Tibial artery (tissue), 4 donors: Measurements from ENCODE around the gene LTBP4.

Experiments
- DNase-seq, 2 donors: peaks; one replicate each; pipeline ENCODE4 v3.0.0-alpha.2; 2019
- H3K27ac ChIP-seq, 2 donors: fragments of 200-600 bp; sonication (generic) in 1 of 2; 1 replicate in 1 of 2; 2 replicates in 1 of 2; pipeline ENCODE4 v1.5.1; 2018 to 2019; ENCODE audit warnings: mild to moderate bottlenecking in 1 of 2
- H3K27me3 ChIP-seq, 2 donors: fragments of 200-600 bp; sonication (generic) in 1 of 2; one replicate each; pipeline versions ENCODE4 v1.5.1 to v1.6.0; 2016 to 2019
- H3K36me3 ChIP-seq, 3 donors: fragments of 200-600 bp; sonication (generic) in 2 of 3; one replicate each; pipeline ENCODE4 v1.5.1; 2016 to 2019; ENCODE audit warnings: mild to moderate bottlenecking in 2 of 3
- H3K4me1 ChIP-seq, 4 donors: fragments of 200-600 bp; sonication (generic) in 2 of 4; 1 replicate in 3 of 4; 2 replicates in 1 of 4; pipeline ENCODE4 v1.5.1; 2016 to 2019
- H3K4me3 ChIP-seq, 2 donors: fragments of 200-600 bp; sonication (generic) in 1 of 2; 1 replicate in 1 of 2; 2 replicates in 1 of 2; pipeline ENCODE4 v1.5.1; 2018 to 2019; ENCODE audit warnings: mild to moderate bottlenecking in 2 of 2
- H3K9me3 ChIP-seq, 3 donors: fragments of 200-600 bp; sonication (generic) in 1 of 3; one replicate each; pipeline ENCODE4 v1.5.1; 2016 to 2019
- intact Hi-C: fragments of 100-400 bp; cut with DNase I; formaldehyde crosslinking; loops from one replicate; pipeline ENCODE4 v1.15.0; 2023; ENCODE audit warnings: low total_unique reads
- TF ChIP-seq, protein P1 (sequence below), 2 experiments: fragments of 200-600 bp in 1 of 2; fragments of 450-650 bp in 1 of 2; IDR thresholded peaks; one replicate each; pipeline ENCODE4 v1.5.1; 2017 to 2019; ENCODE audit warnings: antibody characterized with exemption in 2 of 2, mild to moderate bottlenecking in 1 of 2, moderate library complexity in 1 of 2

The LTBP4 gene

DNA sequence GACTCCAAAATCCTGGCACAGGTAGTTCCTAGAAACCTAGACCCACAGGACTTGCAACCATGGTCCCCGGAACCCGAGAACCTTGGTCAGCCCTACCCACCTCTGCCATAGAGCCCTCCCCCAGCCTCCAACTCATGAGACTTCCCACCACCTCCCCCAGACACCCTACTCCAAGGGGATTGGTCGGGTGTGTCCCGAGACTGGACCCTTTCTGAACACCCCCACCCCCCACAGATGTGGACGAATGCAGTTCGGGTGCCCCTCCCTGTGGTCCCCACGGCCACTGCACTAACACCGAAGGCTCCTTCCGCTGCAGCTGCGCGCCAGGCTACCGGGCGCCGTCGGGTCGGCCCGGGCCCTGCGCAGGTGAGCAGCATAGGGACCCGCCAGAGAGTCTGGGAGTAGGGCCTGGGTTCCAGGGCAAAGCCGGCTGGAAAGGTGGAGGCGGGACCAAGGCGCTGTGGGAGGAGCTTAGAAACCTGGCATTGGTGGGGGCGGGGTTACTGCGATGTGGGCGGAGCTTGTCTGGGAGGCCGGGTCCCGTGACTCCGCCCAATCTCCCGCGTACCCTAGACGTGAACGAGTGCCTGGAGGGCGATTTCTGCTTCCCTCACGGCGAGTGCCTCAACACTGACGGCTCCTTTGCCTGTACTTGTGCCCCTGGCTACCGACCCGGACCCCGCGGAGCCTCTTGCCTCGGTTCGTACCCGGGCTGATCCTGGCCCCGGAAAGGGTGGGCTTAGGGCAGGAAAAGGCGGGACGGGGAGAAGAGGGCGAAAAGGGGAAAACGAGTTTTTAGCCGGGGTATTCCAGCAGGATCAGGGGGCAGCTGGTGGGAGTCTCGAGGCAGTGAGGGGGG is 11.9 kb downstream of the LTBP4 start:
- no peaks in the 10 kb centered on the region for H3K9me3 ChIP-seq
- H3K27ac ChIP-seq, result peak overlapping the region; percentile 68 to 74
- intact Hi-C loops, result no loop called here
- DNase-seq, result no peak
- no peaks in the 10 kb centered on the region for H3K27me3 ChIP-seq
- TF ChIP-seq, protein P1, sequence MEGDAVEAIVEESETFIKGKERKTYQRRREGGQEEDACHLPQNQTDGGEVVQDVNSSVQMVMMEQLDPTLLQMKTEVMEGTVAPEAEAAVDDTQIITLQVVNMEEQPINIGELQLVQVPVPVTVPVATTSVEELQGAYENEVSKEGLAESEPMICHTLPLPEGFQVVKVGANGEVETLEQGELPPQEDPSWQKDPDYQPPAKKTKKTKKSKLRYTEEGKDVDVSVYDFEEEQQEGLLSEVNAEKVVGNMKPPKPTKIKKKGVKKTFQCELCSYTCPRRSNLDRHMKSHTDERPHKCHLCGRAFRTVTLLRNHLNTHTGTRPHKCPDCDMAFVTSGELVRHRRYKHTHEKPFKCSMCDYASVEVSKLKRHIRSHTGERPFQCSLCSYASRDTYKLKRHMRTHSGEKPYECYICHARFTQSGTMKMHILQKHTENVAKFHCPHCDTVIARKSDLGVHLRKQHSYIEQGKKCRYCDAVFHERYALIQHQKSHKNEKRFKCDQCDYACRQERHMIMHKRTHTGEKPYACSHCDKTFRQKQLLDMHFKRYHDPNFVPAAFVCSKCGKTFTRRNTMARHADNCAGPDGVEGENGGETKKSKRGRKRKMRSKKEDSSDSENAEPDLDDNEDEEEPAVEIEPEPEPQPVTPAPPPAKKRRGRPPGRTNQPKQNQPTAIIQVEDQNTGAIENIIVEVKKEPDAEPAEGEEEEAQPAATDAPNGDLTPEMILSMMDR (IDR thresholded peaks at IDR 0.05), result no peak
- peaks cover 0 to 4% (median 0%) of the 10 kb centered on the region in 3 donors for H3K36me3 ChIP-seq
- peak overlapping the region; percentile 48 to 63 for H3K4me3 ChIP-seq
- peaks cover 0 to 42% (median 27%) of the 10 kb centered on the region in 4 donors for H3K4me1 ChIP-seq

DNA sequence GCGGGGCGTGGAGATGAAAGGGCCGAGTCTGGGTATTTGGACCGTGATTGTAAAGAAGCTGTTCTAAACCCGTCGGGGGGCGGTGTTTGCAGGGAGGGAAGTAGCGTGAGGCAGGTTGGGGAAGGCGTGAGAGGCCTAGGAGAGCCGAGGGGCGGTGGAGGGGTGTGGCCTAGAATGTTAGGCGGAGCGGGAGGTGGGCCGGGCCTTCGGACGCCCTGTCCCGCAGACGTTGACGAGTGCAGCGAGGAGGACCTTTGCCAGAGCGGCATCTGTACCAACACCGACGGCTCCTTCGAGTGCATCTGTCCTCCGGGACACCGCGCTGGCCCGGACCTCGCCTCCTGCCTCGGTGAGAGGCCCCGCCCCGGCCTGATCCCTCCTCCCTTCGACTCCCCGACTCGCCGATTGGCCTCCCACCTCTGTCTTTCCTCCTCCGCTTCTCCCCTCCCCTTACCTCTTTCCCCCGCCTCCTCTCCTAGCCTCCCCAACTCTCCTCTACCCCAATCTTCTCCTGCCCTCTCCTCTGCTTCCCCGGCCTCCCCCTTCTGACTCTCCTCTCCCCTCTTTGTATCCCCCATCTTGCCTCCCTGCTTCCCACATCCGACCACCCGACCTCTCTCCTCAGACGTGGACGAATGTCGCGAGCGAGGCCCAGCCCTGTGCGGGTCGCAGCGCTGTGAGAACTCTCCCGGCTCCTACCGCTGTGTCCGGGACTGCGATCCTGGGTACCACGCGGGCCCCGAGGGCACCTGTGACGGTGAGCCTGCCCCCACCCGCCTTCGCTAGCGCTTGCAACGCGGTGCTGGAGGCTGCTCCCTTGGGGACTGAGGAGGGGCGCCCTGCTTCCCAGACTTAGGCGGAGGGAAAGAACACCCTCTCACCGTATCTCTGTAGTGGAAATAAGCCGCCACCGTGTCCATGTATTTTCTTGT is 12.8 kb downstream of the LTBP4 start:
- peak overlapping the region; percentile 68 to 74 for H3K27ac ChIP-seq

DNA sequence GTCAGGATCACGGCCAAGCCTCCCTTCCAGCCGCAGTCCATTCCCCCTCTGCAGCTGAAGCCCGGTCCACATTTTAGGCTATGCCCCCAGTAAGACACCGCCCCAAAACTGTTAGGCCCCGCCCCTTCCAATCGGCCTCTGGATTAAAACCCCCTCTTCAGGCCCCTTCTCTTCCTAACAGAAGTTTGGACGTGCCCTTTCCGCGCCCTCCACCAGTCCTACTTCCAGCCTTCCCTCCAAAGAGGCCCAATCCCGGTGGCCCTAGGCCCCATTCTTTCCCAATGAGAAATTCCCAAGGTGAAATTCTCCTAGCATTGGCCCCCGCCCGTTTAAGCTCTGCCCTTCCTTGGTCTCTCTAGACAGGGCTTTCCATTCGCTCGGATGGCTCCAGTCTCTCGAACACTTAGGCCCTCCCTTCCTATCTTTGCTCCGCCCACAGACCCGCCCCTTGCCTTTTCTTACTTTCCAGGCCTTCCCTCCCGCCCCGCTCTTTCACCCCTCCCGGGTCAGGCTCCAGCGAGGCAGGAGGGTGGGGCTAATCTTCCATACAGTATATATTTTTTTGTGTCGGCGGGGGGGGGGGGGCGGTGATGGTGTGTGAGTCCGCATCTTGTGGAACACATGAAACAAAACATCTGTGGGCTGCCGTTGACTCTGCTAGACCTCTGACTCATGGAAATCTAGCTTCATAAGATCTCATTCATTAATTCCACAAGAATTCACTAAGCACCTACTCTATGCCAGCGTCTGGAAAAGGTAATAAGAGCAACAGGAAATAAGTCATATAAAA is 13.6 kb downstream of the LTBP4 start:
- no peaks in the 10 kb centered on the region for H3K27me3 ChIP-seq
- peak; percentile 92 to 93 for DNase-seq
- peaks cover 0 to 36% (median 23%) of the 10 kb centered on the region in 4 donors for H3K4me1 ChIP-seq
- no peaks in the 10 kb centered on the region for H3K9me3 ChIP-seq
- intact Hi-C loops, result no loop called here
- H3K27ac ChIP-seq, result peak overlapping the region; percentile 68 to 74
- peak overlapping the region; percentile 48 to 63 for H3K4me3 ChIP-seq
- peaks cover 8 to 15% (median 11%) of the 10 kb centered on the region in 3 donors for H3K36me3 ChIP-seq
- TF ChIP-seq, protein P1 (IDR thresholded peaks at IDR 0.05), result no peak

More for the DNA sequence above, 12.8 kb downstream of the LTBP4 start:
- H3K4me1 ChIP-seq, result peaks cover 0 to 42% (median 27%) of the 10 kb centered on the region in 4 donors
- peak overlapping the region; percentile 48 to 63 for H3K4me3 ChIP-seq
- H3K36me3 ChIP-seq, result peaks cover 0 to 6% (median 3%) of the 10 kb centered on the region in 3 donors
- H3K9me3 ChIP-seq, result no peaks in the 10 kb centered on the region
- TF ChIP-seq, protein P1 (IDR thresholded peaks at IDR 0.05), result no peak
- no peaks in the 10 kb centered on the region for H3K27me3 ChIP-seq
- DNase-seq, result peak; percentile 84 to 90
- intact Hi-C loops, result no loop called here

DNA sequence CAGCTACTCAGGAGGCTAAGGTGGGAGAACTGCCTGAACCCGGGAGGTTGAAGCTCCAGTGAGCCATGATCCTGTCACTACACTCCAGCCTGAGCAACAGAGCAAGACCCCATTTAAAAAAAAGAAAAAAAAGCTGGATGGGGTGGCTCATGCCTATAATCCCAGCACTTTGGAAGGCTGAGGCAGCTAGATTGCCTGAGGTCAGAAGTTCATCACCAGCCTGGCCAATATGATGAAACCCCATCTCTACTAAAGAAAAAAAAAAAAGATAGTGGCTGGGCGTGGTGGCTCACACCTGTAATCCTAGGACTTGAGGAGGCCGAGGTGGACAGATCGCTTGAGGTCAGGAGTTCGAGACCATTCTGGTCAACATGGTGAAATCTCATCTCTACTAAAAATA is 15.0 kb downstream of the LTBP4 start:
- TF ChIP-seq, protein P1 (IDR thresholded peaks at IDR 0.05), result no peak
- DNase-seq, result no peak
- no peaks in the 10 kb centered on the region for H3K27me3 ChIP-seq
- H3K9me3 ChIP-seq, result no peaks in the 10 kb centered on the region
- no peak overlapping the region for H3K4me3 ChIP-seq
- intact Hi-C loops, result no loop called here
- H3K27ac ChIP-seq, result no peak overlapping the region
- H3K36me3 ChIP-seq, result peaks cover 18 to 22% (median 21%) of the 10 kb centered on the region in 3 donors
- H3K4me1 ChIP-seq, result peaks cover 0 to 23% (median 11%) of the 10 kb centered on the region in 4 donors

DNA sequence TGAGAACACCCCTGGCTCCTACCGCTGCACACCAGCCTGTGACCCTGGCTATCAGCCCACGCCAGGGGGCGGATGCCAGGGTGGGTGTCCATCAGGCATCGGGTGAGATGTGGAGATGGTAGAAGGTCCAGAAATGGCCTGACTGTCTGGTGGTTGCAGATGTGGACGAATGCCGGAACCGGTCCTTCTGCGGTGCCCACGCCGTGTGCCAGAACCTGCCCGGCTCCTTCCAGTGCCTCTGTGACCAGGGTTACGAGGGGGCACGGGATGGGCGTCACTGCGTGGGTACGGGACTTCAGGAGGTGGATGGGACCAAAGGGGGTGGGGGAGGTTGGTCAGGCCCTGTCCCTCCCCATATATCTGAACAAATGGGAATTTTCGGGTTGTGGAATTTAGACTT is 15.8 kb downstream of the LTBP4 start:
- Histone ChIP-seq H3K4me3 (no peak overlapping the region), H3K4me1 (peaks cover 0 to 21% (median 10%) of the 10 kb centered on the region in 4 donors), H3K9me3 (no peaks in the 10 kb centered on the region), H3K36me3 (peaks cover 25 to 30% (median 29%) of the 10 kb centered on the region in 3 donors), H3K27ac (no peak overlapping the region), H3K27me3 (no peaks in the 10 kb centered on the region)
- intact Hi-C loops, result no loop called here
- TF ChIP-seq, protein P1 (IDR thresholded peaks at IDR 0.05), result no peak
- no peak for DNase-seq
